Subcutaneous abdominal adipose tissue (tissue), 5 donors: ENCODE data around the gene CLSTN2.

Experiments used
- H3K27ac ChIP-seq: one replicate; pipeline ENCODE4 v1.7.0; 2013; ENCODE audit warnings: low read depth, mild to moderate bottlenecking, inconsistent platforms, low read length, moderate library complexity
- H3K27me3 ChIP-seq, 5 donors: one replicate each; pipeline ENCODE4 v1.7.0; 2013; ENCODE audit warnings: low read length in 5 of 5, inconsistent platforms in 1 of 5; ENCODE audit not compliant: control insufficient read depth in 5 of 5, insufficient read depth in 4 of 5
- H3K36me3 ChIP-seq, 5 donors: one replicate each; pipeline ENCODE4 v1.7.0; 2013; ENCODE audit warnings: low read length in 5 of 5; ENCODE audit not compliant: control insufficient read depth in 5 of 5, insufficient read depth in 5 of 5
- H3K4me1 ChIP-seq, 5 donors: one replicate each; pipeline ENCODE4 v1.7.0; 2013; ENCODE audit warnings: low read length in 5 of 5, mild to moderate bottlenecking in 3 of 5, moderate library complexity in 1 of 5; ENCODE audit not compliant: control insufficient read depth in 5 of 5, insufficient read depth in 5 of 5
- H3K4me3 ChIP-seq, 5 donors: one replicate each; pipeline ENCODE4 v1.7.0; 2013; ENCODE audit warnings: low read length in 5 of 5, low read depth in 1 of 5
- H3K9ac ChIP-seq, 5 donors: one replicate each; pipeline ENCODE4 v1.7.0; 2013; ENCODE audit warnings: low read length in 5 of 5, mild to moderate bottlenecking in 4 of 5, moderate library complexity in 3 of 5
- H3K9me3 ChIP-seq, 5 donors: one replicate each; pipeline ENCODE4 v1.7.0; 2013; ENCODE audit warnings: low read length in 5 of 5; ENCODE audit not compliant: control insufficient read depth in 5 of 5
- donor health status: healthy.
- donor health status: healthy.
- donor health status: healthy.
- donor health status: healthy.
- donor health status: healthy.

CLSTN2 gene

GRCh38 chr3:140086642-140087041, 151.7 kb downstream of the CLSTN2 start:
- peaks cover 0 to 3% (median 0%) of the 10 kb centered on the region in 5 donors for H3K9me3 ChIP-seq
- H3K27ac ChIP-seq, result no peak overlapping the region
- H3K9ac ChIP-seq, result no peak overlapping the region
- no peak overlapping the region for H3K4me3 ChIP-seq
- peaks cover 0 to 8% (median 5%) of the 10 kb centered on the region in 5 donors for H3K4me1 ChIP-seq
- H3K36me3 ChIP-seq, result no peaks in the 10 kb centered on the region
- no peaks in the 10 kb centered on the region for H3K27me3 ChIP-seq

DNA sequence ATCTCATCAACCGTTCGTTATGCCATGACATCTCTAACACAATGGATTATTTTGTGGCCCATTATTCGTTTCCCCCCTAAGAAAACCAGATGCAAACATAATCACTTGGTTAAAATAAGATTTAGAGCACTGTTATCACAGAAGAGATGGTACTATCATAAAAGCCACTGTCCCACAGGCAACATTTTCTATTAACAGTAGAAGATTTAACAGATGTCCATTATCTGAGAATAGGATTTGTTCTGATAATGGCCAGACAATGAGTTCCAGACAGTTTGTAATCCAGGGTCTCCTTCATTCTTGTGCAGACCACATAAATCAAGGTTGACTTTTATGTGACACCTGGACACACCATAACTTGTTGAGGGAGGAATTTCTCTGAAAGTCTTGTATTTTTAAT, 153.1 kb downstream of the CLSTN2 start:
- Histone ChIP-seq H3K4me1 (peaks cover 0 to 11% (median 5%) of the 10 kb centered on the region in 5 donors), H3K9ac (no peak overlapping the region), H3K9me3 (peaks cover 0 to 3% (median 0%) of the 10 kb centered on the region in 5 donors), H3K36me3 (no peaks in the 10 kb centered on the region), H3K27ac (no peak overlapping the region), H3K27me3 (no peaks in the 10 kb centered on the region), H3K4me3 (no peak overlapping the region)

GRCh38 chr3:140088513-140088912, 153.5 kb downstream of the CLSTN2 start:
- Histone ChIP-seq H3K9ac (no peak overlapping the region), H3K4me3 (no peak overlapping the region), H3K4me1 (peaks cover 0 to 12% (median 5%) of the 10 kb centered on the region in 5 donors), H3K36me3 (no peaks in the 10 kb centered on the region), H3K27me3 (no peaks in the 10 kb centered on the region), H3K27ac (no peak overlapping the region), H3K9me3 (peaks cover 0 to 3% (median 0%) of the 10 kb centered on the region in 5 donors)

DNA sequence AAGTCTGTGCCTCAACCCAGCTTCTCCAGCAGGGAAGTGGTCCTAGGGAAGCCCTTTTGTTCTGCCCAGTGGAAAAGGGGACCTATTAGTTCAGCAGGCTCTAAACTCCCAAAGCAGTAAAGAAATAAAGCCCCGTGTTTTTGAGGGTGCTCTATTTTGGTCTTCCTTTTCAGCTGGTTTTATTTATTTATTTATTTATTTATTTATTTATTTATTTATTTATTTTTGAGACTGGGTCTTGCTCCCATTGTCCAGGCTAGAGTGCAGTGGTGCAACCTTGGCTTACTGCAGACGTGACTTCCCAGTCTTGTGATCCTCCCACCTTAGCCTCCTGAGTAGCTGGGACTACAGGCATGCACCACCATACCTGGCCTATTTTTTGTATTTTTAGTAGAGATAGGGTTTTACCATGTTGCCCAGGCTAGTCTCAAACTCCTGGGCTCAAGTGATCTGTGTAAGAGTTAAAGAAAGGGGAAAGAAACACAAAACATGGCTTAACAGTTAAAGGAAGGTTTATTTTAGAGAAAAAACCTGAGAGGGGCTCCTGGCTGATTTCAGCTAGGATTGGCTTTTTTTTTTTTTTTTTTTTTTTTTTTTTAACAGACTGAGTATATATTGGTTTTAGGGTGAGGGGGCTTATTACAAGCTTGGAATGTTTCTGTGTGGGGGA, 154.6 kb downstream of the CLSTN2 start:
- H3K9ac ChIP-seq, result no peak overlapping the region
- H3K9me3 ChIP-seq, result peaks cover 0 to 3% (median 0%) of the 10 kb centered on the region in 5 donors
- H3K4me3 ChIP-seq, result no peak overlapping the region
- no peaks in the 10 kb centered on the region for H3K36me3 ChIP-seq
- H3K4me1 ChIP-seq, result peaks cover 0 to 22% (median 13%) of the 10 kb centered on the region in 5 donors
- no peaks in the 10 kb centered on the region for H3K27me3 ChIP-seq
- no peak overlapping the region for H3K27ac ChIP-seq

GRCh38 chr3:140091143-140091542, 156.2 kb downstream of the CLSTN2 start:
- Histone ChIP-seq H3K27me3 (no peaks in the 10 kb centered on the region), H3K9ac (no peak overlapping the region), H3K36me3 (no peaks in the 10 kb centered on the region), H3K4me3 (no peak overlapping the region), H3K9me3 (peaks cover 0 to 3% (median 0%) of the 10 kb centered on the region in 5 donors), H3K4me1 (peaks cover 0 to 23% (median 15%) of the 10 kb centered on the region in 5 donors), H3K27ac (no peak overlapping the region)

DNA sequence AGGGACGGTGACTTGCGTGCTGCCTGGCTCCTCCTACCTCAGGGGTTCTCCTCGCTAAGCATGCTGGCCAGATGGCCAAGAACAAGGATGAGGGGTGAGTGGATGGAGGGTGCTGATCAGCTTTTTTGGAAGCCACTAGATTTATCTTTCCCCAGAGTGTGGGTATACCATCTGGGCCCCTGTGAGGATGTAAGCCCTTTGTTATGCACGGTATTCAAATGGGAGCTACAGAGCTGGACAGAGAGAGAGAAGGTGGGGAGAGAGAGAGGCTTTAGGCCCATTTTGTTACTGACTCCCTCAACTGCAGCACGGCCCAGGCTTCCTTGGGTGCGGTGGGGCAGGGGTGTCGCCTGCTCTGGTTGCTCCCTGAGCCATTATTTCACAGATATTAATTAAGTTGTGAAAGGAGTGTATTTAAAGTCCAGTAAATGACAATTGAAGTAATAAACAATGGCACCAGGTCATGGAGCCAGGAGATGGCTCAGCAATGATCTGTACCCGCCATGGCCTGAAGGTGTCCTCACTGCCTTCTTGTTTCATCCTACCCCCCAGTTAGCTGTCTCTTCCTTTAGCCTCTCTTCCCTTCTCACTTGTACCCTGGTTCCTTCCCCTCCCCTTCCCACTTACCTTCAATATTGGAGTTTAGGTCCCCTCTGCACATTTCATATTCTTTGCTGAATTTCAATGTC, 158.0 kb downstream of the CLSTN2 start:
- Histone ChIP-seq H3K9me3 (peaks cover 0 to 3% (median 0%) of the 10 kb centered on the region in 5 donors), H3K27ac (no peak overlapping the region), H3K4me1 (peaks cover 0 to 23% (median 15%) of the 10 kb centered on the region in 5 donors), H3K27me3 (no peaks in the 10 kb centered on the region), H3K9ac (no peak overlapping the region), H3K4me3 (no peak overlapping the region), H3K36me3 (no peaks in the 10 kb centered on the region)

GRCh38 chr3:140093742-140094141, 158.8 kb downstream of the CLSTN2 start:
- Histone ChIP-seq H3K27me3 (no peaks in the 10 kb centered on the region), H3K27ac (no peak overlapping the region), H3K4me3 (no peak overlapping the region), H3K9ac (no peak overlapping the region), H3K9me3 (peaks cover 0 to 3% (median 0%) of the 10 kb centered on the region in 5 donors), H3K4me1 (peaks cover 0 to 23% (median 15%) of the 10 kb centered on the region in 5 donors), H3K36me3 (no peaks in the 10 kb centered on the region)

DNA sequence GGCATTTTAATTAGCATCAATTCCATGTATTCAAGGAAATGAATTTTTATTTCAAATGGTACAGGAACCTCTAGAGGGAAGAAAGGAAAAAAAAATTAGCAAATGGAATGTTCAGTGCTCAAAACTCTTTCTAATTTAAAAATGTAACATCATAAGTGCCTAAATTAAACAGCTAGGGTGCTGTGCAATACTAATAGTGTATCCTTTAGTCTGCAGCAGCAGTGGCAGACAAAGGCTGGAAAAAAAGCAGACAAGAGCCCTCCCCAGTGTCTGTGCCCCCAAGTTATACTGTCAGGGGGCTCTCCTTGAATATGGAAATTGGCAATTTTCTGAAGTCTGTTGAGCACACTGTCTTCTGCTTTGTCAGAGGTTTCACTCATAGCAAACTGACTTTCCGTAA, 159.5 kb downstream of the CLSTN2 start:
- Histone ChIP-seq H3K4me1 (peaks cover 0 to 23% (median 15%) of the 10 kb centered on the region in 5 donors), H3K36me3 (no peaks in the 10 kb centered on the region)

DNA sequence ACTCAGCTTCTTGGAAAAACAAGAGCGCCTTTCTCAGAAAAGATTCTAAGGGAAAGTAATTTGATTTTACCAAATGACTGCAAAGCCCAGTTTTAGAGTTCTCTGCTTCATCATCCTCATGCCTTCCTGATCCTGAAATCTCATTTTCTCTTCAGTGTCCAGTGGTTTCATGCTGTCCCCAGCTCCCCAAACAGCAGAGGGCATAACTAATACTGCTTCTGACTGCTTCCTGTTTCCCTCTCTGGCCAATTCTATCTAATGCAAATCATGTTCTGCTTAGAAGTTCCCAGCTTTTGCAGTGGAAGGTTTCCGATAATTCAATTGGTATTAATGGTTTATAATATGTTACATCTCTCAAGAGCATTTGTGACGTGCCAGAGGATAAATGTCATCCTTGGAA, 161.1 kb downstream of the CLSTN2 start:
- H3K36me3 ChIP-seq, result no peaks in the 10 kb centered on the region
- H3K27ac ChIP-seq, result no peak overlapping the region
- no peaks in the 10 kb centered on the region for H3K9me3 ChIP-seq
- H3K4me1 ChIP-seq, result peaks cover 0 to 22% (median 14%) of the 10 kb centered on the region in 5 donors
- H3K9ac ChIP-seq, result no peak overlapping the region
- no peak overlapping the region for H3K4me3 ChIP-seq
- no peaks in the 10 kb centered on the region for H3K27me3 ChIP-seq

More for the DNA sequence above, 159.5 kb downstream of the CLSTN2 start:
- Histone ChIP-seq H3K27me3 (no peaks in the 10 kb centered on the region), H3K27ac (no peak overlapping the region), H3K9ac (no peak overlapping the region), H3K4me3 (no peak overlapping the region), H3K9me3 (no peaks in the 10 kb centered on the region)

DNA sequence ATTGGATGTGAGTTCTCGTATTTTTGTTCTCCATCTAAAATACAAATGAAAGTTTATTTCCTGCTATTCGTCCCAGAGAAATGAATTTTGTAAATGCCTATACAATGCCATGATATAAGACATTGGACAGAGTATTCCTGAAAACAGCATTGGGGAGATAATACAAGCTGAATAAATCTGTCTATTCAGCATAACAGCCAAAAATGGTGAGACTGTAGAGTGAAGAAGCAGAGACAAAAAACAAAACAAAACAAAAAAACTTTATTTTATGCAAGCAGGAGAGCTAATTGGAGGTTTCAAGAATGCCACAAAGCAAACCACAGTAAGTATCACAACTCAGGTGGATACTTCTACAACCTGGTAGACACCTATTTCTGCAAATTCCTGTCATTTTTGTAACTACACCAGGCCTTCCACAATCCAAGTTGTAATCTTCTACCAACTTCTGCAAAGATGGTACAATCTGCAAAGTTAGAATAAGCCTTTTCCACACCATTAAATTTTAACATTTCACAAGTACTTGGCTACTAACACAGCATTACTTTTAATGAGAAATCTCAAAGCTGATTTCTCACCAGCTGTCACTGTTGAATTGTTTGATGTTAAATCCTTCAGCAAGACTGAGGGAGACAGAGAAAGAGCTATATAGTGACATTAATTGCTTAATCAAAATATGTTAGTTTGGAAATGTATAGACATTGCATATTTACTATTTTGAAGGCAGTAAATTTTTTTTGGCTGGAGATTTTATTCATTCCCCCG, 163.1 kb downstream of the CLSTN2 start:
- Histone ChIP-seq H3K9me3 (no peaks in the 10 kb centered on the region), H3K4me1 (peaks cover 0 to 14% (median 9%) of the 10 kb centered on the region in 5 donors), H3K4me3 (no peak overlapping the region), H3K27me3 (no peaks in the 10 kb centered on the region), H3K9ac (no peak overlapping the region), H3K27ac (no peak overlapping the region), H3K36me3 (no peaks in the 10 kb centered on the region)
